DND-41 (cell line): ENCODE results near the gene LRP4.

Source experiments
- EZH2 ChIP-seq: IDR thresholded peaks from 3 replicates; pipeline ENCODE4 v1.6.1; 2012; ENCODE audit warnings: borderline replicate concordance, low read depth, mild to moderate bottlenecking, moderate library complexity, low read length, inconsistent platforms; ENCODE audit not compliant: severe bottlenecking
- TF ChIP-seq, protein P1 (sequence below): IDR thresholded peaks from 2 replicates; pipeline ENCODE4 v1.5.1; 2012; ENCODE audit warnings: borderline replicate concordance, low read length, moderate library complexity, mild to moderate bottlenecking; ENCODE audit not compliant: poor library complexity, severe bottlenecking; ENCODE audit errors: extremely low read depth

DNA sequence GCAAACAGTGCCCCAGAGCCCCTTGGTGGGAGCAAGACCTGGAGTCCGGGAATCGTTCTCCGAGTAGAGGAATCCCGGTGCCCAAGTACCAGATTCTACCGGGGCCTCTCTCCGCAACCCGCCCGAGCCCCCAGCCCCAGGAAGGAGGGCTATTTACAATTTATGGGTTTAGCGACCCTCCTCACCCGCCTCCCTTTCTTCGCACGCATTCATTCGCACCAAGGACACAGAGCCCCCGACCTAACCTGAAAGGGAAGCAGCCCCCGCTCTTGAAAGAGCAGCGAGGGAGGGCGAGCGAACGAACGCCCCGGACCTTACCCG is 628 bp downstream of the LRP4 start:
- peak; percentile 99 for TF ChIP-seq EZH2
- TF ChIP-seq, protein P1, sequence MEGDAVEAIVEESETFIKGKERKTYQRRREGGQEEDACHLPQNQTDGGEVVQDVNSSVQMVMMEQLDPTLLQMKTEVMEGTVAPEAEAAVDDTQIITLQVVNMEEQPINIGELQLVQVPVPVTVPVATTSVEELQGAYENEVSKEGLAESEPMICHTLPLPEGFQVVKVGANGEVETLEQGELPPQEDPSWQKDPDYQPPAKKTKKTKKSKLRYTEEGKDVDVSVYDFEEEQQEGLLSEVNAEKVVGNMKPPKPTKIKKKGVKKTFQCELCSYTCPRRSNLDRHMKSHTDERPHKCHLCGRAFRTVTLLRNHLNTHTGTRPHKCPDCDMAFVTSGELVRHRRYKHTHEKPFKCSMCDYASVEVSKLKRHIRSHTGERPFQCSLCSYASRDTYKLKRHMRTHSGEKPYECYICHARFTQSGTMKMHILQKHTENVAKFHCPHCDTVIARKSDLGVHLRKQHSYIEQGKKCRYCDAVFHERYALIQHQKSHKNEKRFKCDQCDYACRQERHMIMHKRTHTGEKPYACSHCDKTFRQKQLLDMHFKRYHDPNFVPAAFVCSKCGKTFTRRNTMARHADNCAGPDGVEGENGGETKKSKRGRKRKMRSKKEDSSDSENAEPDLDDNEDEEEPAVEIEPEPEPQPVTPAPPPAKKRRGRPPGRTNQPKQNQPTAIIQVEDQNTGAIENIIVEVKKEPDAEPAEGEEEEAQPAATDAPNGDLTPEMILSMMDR: no peak
